Iris pigment epithelial cell (primary cell): ENCODE results near the gene ANXA4.

ENCODE experiments used
- DNase-seq: peaks from one replicate; pipeline ENCODE4 v3.0.0-alpha.2; 2011; ENCODE audit warnings: low read depth

Gene ANXA4

GRCh38 chr2:69844560-69844959 lies 102.6 kb downstream of the ANXA4 start:
- no peak for DNase-seq

GRCh38 chr2:69846182-69847067 lies 104.5 kb downstream of the ANXA4 start:
- DNase-seq = no peak

- no peak for DNase-seq
These were observed 105.3 kb downstream of the ANXA4 start for GRCh38 chr2:69847068-69847828.

GRCh38 chr2:69848186-69848790 lies 106.4 kb downstream of the ANXA4 start:
- DNase-seq = no peak

- DNase-seq = no peak
These were observed 116.3 kb downstream of the ANXA4 start for GRCh38 chr2:69858261-69858660.

- DNase-seq = no peak
These were observed 121.4 kb downstream of the ANXA4 start for GRCh38 chr2:69863298-69863697.
